Epidermal melanocyte (primary cell): Measurements from ENCODE around the gene NDUFS7.
"Not testable (repeated sequence)": the region's sequence is repeated elsewhere in the genome, so short reads cannot be mapped to it uniquely, and the experiment has no call there.

Source experiments
- DNase-seq: peaks from one replicate; pipeline ENCODE4 v3.0.0; 2011; ENCODE audit warnings: low spot score; ENCODE audit not compliant: insufficient read length

NDUFS7 gene

GRCh38 chr19:1417681-1418495, 34.2 kb downstream of the NDUFS7 start:
- DNase-seq, result no peak

GRCh38 chr19:1418496-1418775, 34.7 kb downstream of the NDUFS7 start:
- DNase-seq, result no peak

DNA sequence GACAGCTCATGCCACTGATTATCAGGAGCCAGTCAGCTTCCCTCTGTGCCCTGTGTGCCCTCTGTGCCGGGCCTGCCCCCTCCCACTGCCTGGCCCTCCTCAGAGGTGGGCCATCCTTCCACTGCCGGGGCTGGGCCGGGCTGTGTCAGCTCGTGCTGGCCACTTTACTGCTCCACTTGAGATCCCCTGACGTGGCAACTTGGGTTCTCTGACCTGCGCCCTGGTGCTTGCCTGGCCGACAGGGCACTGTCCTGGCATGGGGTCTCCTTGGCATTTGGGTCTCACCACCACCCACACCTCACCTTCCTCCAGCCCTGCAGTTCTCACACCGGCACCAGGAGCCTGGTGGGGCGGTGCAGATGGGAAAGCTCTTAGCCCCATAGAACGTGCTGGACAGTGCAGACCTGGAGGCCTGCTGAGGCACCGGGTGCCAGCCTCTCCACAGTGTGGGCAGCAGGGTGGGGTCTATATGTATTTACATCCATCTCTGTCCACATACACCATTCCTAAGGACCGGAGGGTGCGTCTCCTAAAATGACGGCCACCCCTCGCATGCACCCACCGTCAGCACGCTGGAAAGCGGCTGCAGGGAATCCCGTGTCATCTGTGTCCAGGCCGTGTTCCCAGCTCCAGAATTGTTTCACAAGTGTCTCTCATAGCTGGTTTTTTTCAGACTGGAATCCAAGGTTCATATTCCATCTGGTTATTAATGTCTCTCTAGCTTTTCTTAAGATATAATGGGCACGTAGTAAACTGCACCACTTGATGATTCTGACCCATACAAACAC, 35.4 kb downstream of the NDUFS7 start:
- no peak for DNase-seq

DNA sequence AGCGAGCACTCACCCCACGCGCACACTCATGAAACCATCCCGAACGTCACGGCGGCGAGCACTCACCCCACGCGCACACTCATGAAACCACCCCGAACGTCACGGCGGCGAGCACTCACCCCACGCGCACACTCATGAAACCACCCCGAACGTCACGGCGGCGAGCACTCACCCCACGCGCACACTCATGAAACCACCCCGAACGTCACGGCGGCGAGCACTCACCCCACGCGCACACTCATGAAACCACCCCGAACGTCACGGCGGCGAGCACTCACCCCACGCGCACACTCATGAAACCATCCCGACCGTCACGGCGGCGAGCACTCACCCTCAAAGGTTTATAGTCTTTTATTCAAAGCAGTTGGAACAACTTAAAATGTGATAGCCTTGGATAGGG, 36.4 kb downstream of the NDUFS7 start:
- DNase-seq, result not testable (repeated sequence)

DNA sequence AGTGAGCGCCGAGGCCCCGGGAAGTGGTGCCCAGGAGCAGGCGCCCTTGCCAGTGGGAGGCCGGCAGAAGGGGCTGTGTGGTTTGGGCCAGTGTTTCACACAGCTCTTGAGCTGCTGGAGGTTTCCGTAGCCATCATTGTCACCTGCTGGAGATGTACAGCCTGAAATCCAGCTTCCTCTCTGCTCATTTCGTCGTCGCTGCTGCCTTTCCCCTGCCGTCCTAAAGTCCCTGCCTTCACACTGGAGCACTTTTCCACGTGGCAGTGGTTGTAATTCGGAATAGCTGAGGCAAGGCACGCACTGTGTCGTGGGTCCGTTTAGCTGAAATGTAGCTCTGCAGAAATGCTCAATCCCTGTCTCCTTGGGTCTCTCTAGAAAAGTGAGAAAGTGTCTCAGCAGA, 36.9 kb downstream of the NDUFS7 start:
- DNase-seq, result no peak

DNA sequence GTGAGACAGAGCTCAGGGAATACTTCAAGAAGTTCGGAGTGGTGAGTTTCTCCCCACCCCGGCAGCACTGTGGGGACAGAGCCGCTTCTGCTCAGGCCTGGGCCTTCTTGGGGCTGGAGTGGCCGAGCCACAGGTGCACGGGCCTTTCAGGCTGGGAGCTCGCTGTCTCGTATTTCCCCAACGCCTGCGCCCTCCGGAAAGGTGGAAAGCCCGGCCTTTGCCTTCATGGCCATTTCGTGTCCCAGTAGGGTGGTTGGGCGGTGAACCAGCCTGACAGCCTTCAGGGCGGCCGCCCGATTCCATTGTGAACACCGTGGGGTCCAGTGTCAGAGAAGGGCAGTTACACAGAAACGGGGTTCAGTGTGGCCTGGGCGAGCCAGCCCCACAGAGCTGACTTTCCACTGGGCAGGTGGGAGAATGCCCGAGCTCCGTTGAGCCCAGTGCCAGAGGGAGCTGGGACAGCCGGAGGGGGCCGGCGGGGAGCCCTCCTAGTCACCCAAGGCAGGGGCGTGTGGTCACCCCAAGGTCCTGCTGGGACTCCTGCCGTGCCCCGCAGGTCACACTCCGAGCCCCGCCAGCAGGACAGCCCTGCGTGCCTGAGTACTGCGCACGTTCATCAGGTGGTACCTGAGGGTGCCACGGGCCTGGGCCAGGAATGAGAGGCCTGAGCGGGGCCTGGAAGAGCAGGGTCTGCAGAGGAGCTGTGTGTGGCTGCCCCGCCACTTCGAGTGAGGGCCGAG, 37.7 kb downstream of the NDUFS7 start:
- DNase-seq, result no peak

DNA sequence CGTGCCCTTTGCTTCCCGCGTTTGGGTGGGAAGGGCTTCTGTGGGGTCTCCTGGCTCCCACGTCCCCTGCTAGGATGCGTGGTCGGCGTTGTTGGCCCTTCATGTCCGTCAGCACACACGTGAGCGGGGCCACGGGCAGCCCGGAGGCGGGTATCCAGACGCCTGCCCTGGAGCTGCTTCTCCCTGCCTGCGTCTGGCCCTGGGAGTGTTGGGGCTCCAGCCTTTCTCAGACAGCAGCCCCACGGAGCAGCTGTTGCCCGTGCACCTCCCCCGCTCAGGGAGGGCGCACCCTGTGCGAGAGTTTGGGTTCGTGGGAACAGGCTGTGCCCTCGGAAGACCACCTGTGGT, 38.2 kb downstream of the NDUFS7 start:
- no peak for DNase-seq

DNA sequence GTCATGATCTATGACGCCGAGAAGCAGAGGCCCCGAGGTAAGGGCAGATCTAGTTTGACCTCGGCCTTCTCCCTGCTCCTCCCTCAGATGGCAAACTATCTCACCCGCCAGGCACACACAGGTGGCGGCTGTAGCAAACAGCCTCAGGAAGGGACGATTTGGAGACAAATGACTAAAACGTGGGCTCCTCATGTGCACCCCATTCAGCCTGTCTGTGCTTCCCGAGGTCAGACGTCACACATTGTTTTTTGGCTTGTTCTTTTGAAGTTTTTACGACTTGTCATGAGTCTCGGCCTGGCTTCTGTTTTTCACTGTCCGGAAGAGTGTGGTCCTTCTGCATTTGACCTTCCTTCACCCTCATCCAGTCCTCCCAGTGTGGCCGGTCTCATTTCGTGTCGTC, 38.7 kb downstream of the NDUFS7 start:
- no peak for DNase-seq

- no peak for DNase-seq
Observed at GRCh38 chr19:1422943-1423342, 39.2 kb downstream of the NDUFS7 start.

DNA sequence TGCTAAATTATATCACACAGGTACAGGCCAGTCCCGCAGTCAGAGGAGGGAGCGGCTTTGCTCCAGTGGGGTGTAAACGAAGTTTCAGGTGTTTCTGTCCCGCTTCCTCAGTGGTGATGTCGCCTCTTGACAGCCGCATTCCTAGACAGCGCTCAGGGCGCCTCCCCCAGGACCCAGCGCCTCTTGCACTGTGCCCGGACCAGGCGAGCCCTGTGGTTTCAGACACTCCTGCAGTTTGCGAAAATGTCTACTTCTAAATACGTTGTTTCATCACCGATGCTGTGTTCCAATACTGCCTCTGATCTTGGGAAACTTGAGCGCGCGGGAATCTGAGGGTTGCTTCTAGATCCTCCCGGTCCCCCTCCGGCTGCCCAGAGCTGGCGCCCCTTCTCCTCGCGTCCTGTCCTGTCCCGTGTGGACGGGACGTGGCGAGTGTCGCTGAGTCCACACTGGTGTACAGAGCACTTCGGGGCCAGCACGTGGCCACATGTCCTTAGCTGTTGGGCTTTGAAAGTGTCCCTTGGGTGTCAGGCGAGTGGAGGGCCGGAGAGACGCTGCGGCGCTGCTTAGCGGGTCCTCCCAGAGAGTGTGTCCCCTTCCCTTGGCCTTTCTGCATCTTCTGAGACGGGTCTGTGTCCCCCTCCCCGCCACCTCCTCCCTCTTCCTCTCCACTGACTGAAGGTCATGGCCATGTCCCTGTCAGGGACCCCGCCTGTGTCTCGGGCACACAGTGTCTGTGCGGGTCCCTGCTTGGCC, 39.9 kb downstream of the NDUFS7 start:
- DNase-seq, result no peak

GRCh38 chr19:1424192-1424955, 40.7 kb downstream of the NDUFS7 start:
- no peak for DNase-seq

- no peak for DNase-seq
Observed at GRCh38 chr19:1425102-1425837, 41.6 kb downstream of the NDUFS7 start.

- DNase-seq, result no peak
Observed at GRCh38 chr19:1425902-1426301, 42.2 kb downstream of the NDUFS7 start.

- DNase-seq, result no peak
Observed at GRCh38 chr19:1426736-1427135, 43.0 kb downstream of the NDUFS7 start.

DNA sequence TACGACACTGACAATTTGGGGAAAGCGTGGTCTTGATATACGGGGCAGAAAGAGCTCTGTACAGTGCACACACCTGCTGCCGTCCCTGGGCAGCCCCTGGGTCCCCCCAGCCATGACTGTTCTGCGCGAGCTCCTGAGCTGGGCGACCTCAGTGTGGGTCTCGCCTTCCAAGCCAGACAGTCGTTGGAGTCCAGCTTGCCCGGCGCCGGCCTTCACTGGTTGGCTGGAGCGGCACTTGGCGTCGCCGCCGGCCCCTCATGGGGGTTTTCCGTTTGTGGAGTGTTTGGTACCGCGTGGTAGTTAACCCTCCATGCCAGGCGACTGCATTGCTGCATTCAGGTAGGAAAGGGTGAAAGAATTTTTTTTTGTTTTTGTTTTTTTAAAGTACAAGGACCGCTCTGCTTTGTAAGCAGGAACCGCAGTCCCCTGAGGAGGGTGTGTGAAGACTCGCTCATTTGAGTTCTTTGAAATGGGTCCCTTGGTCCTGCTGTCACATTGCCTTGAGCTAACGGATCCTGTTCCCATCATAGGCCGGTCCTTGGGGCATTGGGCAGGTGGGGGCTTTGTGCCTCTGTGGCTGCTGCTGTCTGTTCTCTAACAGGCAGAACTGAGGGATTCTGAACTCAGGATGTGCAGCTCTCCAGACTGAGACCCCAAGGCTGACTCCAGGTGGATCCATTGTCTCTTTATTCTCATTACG, 43.7 kb downstream of the NDUFS7 start:
- DNase-seq, result no peak

GRCh38 chr19:1428738-1429391, 45.2 kb downstream of the NDUFS7 start:
- DNase-seq, result no peak

GRCh38 chr19:1429750-1430149, 46.0 kb downstream of the NDUFS7 start:
- no peak for DNase-seq

- no peak for DNase-seq
Observed at GRCh38 chr19:1430246-1430645, 46.5 kb downstream of the NDUFS7 start.
